ELR (cell line): Measurements from ENCODE around the gene RPS27L.
"Not testable (repeated sequence)": the region's sequence is repeated elsewhere in the genome, so short reads cannot be mapped to it uniquely, and the experiment has no call there.

Experiments
- DNase-seq: peaks from one replicate; pipeline ENCODE4 v3.0.0-alpha.2; 2015; ENCODE audit warnings: low read depth

The RPS27L gene

DNA sequence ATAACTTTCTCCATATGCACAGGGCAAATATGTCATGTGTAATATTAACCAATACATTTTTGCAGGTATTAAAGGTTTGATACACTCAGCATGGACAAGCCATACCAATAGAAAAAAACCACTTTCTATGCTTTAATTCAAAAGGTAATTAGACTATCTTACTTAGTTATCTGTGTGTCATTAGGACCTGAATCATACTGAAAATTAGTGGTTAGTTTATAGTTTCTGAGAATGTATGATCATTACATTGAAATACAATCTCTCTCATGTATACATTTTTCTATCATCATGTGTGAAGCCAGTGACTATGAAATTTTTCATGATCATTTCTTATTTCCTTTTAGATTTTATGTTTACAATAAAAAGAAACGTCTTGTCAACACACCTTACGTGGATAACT is 16.3 kb downstream of the RPS27L start:
- no peak for DNase-seq

DNA sequence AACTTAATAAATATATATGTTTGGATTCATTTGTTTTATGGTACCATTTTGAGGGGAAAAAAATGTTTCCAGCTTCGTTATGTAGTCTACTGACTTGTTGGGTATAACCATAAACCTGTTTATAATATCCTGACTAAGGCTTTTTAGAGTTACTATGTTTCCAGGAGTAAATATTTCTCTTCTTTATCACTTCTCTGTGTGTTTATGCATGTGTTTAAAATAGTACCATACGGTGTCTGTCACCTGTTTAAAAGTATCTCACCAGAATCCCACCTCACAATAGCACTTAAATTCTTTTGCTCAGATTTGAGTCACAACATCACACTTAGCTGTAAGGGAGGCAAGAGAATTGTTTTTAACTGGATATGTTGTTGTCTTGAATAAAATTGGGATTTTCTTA is 20.5 kb downstream of the RPS27L start:
- peak; percentile 22 for DNase-seq

- peak; percentile 96 for DNase-seq
Measured at GRCh38 chr15:63135804-63136203, 21.5 kb downstream of the RPS27L start.

DNA sequence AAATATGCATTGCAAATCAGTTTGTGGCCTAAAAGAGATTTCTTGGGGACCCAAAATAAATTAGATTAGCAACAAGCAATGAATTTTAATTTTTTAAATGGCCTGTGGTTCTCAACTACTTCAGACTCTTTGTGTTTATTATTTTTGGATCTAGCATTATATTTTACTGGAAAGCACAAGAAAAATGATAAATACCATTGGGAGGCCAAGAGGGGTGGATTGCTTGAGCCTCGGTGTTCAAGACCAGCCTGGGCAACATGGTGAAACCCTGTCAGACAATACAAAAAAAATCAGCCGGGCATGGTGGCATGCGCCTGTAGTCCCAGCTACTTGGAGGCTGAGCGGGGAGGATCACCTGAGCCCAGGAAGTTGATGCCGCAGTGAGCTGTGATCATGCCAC is 22.0 kb downstream of the RPS27L start:
- no peak for DNase-seq

GRCh38 chr15:63134245-63134985 is 22.9 kb downstream of the RPS27L start:
- DNase-seq, result peak; percentile 44

GRCh38 chr15:63133786-63134185 is 23.5 kb downstream of the RPS27L start:
- peak; percentile 71 for DNase-seq

DNA sequence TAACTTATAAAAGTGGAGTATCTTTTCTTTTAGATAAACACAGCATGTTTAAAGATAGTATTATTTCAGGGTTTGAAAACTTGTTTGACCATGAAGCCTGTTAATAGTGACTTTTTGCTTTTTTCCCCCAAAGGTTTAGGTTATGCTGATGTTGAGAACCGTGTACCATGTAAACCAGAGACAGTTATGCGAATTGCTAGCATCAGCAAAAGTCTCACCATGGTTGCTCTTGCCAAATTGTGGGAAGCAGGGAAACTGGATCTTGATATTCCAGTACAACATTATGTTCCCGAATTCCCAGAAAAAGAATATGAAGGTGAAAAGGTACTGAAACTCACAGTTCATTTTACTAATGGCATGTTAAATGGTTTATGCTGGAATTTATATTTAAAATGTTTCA is 30.6 kb downstream of the RPS27L start:
- DNase-seq, result no peak

- DNase-seq, result no peak
Measured at GRCh38 chr15:63124506-63124905, 32.8 kb downstream of the RPS27L start.

- peak; percentile 80 for DNase-seq
Measured at GRCh38 chr15:63122002-63122875, 35.0 kb downstream of the RPS27L start.

DNA sequence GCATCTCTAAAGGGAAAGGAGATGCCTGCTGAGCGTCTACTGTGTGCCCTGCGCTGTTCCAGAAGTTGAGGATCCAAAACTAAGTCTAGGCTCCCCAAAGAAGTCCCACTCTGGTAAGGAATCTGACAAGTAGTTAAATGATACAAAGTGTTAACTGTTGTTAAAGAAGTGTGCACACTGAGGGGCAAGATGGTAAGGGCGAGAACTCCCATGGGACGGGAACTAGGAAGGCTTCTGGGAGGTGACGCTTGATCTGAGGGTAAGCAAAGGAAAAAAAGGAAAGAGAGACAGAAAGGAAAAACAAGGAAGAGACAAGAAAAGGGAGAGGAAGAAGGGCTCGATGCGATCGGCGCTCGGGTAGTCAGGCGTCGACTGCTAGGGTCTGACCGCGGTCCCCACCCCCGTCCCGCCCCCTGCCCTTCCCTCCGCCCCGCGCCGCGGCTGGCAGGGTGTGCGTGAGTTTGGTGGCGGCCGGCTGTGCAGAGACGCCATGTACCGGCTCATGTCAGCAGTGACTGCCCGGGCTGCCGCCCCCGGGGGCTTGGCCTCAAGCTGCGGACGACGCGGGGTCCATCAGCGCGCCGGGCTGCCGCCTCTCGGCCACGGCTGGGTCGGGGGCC is 35.8 kb downstream of the RPS27L start, which contains the start of gene LACTB:
Gene LACTB, plus strand, starts transcription at position 480 of the 620 bp plus-strand sequence. Its CDS starts 11 bp downstream, at position 491.
- DNase-seq, result peak; percentile 92

DNA sequence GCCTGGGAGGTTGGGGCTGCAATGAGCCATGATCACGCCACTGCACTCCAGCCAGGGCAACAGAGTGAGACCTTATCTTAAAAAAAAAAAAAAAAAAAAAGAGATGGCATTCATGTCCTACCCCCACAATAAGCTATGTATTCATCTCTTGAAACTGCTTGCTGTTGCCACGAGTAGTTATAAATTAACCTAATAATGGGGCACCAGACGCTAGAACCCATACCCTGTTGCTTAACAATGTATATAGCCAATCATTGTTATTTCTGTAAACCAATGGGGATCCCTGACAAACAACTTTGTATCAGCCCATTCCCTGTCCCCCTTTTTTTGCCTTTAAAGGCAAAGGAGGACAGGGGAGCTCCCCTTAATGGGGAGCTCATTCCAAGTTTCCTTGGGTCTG is 38.4 kb downstream of the RPS27L start:
- no peak for DNase-seq

- DNase-seq, result peak; percentile 26
Measured at GRCh38 chr15:63114465-63114864, 42.8 kb downstream of the RPS27L start.

- DNase-seq, result no peak
Measured at GRCh38 chr15:63112871-63113270, 44.4 kb downstream of the RPS27L start.

DNA sequence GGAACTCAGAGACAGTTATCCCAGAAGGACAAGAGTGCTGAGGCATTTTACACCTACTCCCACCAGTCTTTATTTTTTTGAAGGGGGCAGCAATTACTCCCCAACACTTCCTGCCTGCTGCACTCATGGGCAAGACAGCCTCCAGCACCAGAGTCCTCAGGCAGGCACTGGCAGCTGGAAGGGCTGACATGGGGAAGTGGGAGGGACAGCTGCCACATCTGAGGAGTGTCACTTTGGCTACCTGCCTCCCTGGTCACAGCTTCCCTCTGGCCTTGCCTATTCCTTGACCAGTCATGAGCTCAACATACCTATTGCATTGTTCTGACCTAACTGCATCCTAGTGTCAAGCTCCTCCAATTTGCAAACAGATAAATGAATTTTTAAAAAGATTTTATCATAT is 45.8 kb downstream of the RPS27L start:
- no peak for DNase-seq

GRCh38 chr15:63110428-63111026 is 46.8 kb downstream of the RPS27L start:
- peak; percentile 61 for DNase-seq

GRCh38 chr15:63109920-63110319 is 47.4 kb downstream of the RPS27L start:
- peak; percentile 27 for DNase-seq

GRCh38 chr15:63109498-63109897 is 47.8 kb downstream of the RPS27L start:
- DNase-seq, result no peak

GRCh38 chr15:63107895-63108546 is 49.3 kb downstream of the RPS27L start:
- peak; percentile 100 for DNase-seq

DNA sequence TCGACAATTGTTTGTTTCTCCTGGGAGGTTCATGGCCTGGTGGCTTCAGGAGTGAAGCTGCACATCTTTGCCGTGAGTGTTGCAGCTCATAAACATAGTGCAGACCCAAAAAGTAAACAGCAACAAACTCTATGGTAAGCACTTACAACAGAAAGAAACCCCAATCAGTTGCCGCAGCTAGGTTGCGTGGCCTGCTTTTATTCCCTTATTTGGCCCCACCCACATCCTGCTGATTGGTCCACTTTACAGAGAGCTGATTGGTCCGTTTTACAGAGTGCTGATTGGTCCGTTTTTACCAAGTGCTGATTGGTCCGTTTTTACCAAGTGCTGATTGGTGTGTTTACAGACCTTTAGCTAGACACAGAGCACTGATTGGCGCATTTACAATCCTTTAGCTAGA is 51.9 kb downstream of the RPS27L start:
- DNase-seq, result not testable (repeated sequence)

GRCh38 chr15:63104727-63105126 is 52.5 kb downstream of the RPS27L start:
- DNase-seq, result no peak

- no peak for DNase-seq
Measured at GRCh38 chr15:63103416-63103815, 53.9 kb downstream of the RPS27L start.

GRCh38 chr15:63099581-63099980 is 57.7 kb downstream of the RPS27L start:
- DNase-seq, result not testable (repeated sequence)
